ENCODE data around the gene OAS2. TPM values are rescaled to one million over a fixed set of nuclear protein-coding genes. Genes with fewer than 3 reads are reported as not detected.

Gene OAS2
- total RNA-seq, 1 donor from 2014 or later = 8.0 TPM

GRCh38 chr12:112961074-112961473, 17.2 kb upstream of the OAS2 start:
- TF ChIP-seq CTCF (IDR thresholded peaks at IDR 0.05) = no peak
- Histone ChIP-seq H3K4me1 (no peaks in the 10 kb centered on the region), H3K27me3 (no peaks in the 10 kb centered on the region), H3K27ac (no peak overlapping the region), H3K4me3 (no peak overlapping the region), H3K9me3 (no peaks in the 10 kb centered on the region), H3K36me3 (peaks cover 15 to 21% of the 10 kb centered on the region in 2 donors)
- no peak for DNase-seq (ENCODE audit: low spot score in 2 of 2)
- intact Hi-C loops (cut with DNase I) = no loop called here

GRCh38 chr12:112961536-112961935, 16.8 kb upstream of the OAS2 start:
- H3K4me1 ChIP-seq = no peaks in the 10 kb centered on the region
- H3K27ac ChIP-seq = no peak overlapping the region
- DNase-seq (ENCODE audit: low spot score in 2 of 2) = no peak
- intact Hi-C loops (cut with DNase I) = no loop called here
- H3K36me3 ChIP-seq = peaks cover 15 to 22% of the 10 kb centered on the region in 2 donors
- H3K27me3 ChIP-seq = no peaks in the 10 kb centered on the region
- no peaks in the 10 kb centered on the region for H3K9me3 ChIP-seq
- no peak overlapping the region for H3K4me3 ChIP-seq
- no peak for TF ChIP-seq CTCF (IDR thresholded peaks at IDR 0.05)

GRCh38 chr12:112962561-112962960, 15.8 kb upstream of the OAS2 start:
- Histone ChIP-seq H3K27me3 (no peaks in the 10 kb centered on the region), H3K36me3 (peaks cover 18 to 22% of the 10 kb centered on the region in 2 donors)
- DNase-seq (ENCODE audit: low spot score in 2 of 2) = peak in 1 of 2 donors; percentile 12

GRCh38 chr12:112963227-112963861, 15.0 kb upstream of the OAS2 start:
- Histone ChIP-seq H3K4me1 (no peaks in the 10 kb centered on the region), H3K9me3 (no peaks in the 10 kb centered on the region), H3K36me3 (peaks cover 18 to 22% of the 10 kb centered on the region in 2 donors), H3K27me3 (no peaks in the 10 kb centered on the region), H3K4me3 (no peak overlapping the region), H3K27ac (no peak overlapping the region)
- no peak for DNase-seq (ENCODE audit: low spot score in 2 of 2)
- TF ChIP-seq CTCF (IDR thresholded peaks at IDR 0.05) = no peak
- intact Hi-C loops (cut with DNase I) = no loop called here

More at GRCh38 chr12:112962561-112962960, 15.8 kb upstream of the OAS2 start:
- Histone ChIP-seq H3K27ac (no peak overlapping the region), H3K4me3 (no peak overlapping the region), H3K4me1 (no peaks in the 10 kb centered on the region), H3K9me3 (no peaks in the 10 kb centered on the region)
- TF ChIP-seq CTCF (IDR thresholded peaks at IDR 0.05) = no peak
- intact Hi-C loops (cut with DNase I) = no loop called here

- H3K36me3 ChIP-seq = peaks cover 18 to 22% of the 10 kb centered on the region in 2 donors
- H3K27me3 ChIP-seq = no peaks in the 10 kb centered on the region
- DNase-seq (ENCODE audit: low spot score in 2 of 2) = no peak
- H3K9me3 ChIP-seq = no peaks in the 10 kb centered on the region
- H3K27ac ChIP-seq = no peak overlapping the region
- no peak overlapping the region for H3K4me3 ChIP-seq
- no peaks in the 10 kb centered on the region for H3K4me1 ChIP-seq
- TF ChIP-seq CTCF (IDR thresholded peaks at IDR 0.05) = no peak
- intact Hi-C loops (cut with DNase I) = no loop called here
Observed at GRCh38 chr12:112964067-112964670, 14.2 kb upstream of the OAS2 start.
